Measurements from ENCODE around the gene SLAMF6.

GRCh38 chr1:160503087-160503486 lies 20.0 kb downstream of the SLAMF6 start:
- TF ChIP-seq CTCF (IDR thresholded peaks at IDR 0.05) (no peak), POLR2AphosphoS5 (IDR thresholded peaks at IDR 0.05; ENCODE audit: low read depth, low read length) (no peak)

Measured in Panc1 (cell line).